HL-60 (cell line): ENCODE data around the gene ALLC.

Experiments
- CTCF ChIP-seq: IDR thresholded peaks from one replicate; pipeline ENCODE4 v1.5.1; 2011; ENCODE audit warnings: low read length, control low read depth, inconsistent platforms; ENCODE audit not compliant: insufficient read depth
- POLR2AphosphoS5 ChIP-seq: IDR thresholded peaks from 2 replicates; pipeline ENCODE4 v1.6.1; 2012; ENCODE audit warnings: low read depth
- REST ChIP-seq: IDR thresholded peaks from 2 replicates; pipeline ENCODE4 v1.6.1; 2012; ENCODE audit warnings: low read depth; ENCODE audit not compliant: insufficient replicate concordance
- SPI1 ChIP-seq: IDR thresholded peaks from 2 replicates; pipeline ENCODE4 v1.6.1; 2012; ENCODE audit warnings: low read depth, mild to moderate bottlenecking, borderline replicate concordance

GRCh38 chr2:3665886-3666612 is 8.0 kb downstream of the ALLC start:
- TF ChIP-seq CTCF, result no peak
- TF ChIP-seq SPI1, result no peak
- no peak for TF ChIP-seq POLR2AphosphoS5
- TF ChIP-seq REST, result no peak
